Ectodermal cell (in vitro differentiated cells): ENCODE data around the gene KCNQ4.
A peak's percentile ranks its signal among the peaks of the same experiment; 100 is the strongest.

ENCODE experiments used
- H3K27ac ChIP-seq: 2 replicates; pipeline ENCODE4 v1.7.0; 2013; ENCODE audit warnings: mild to moderate bottlenecking, low read depth, low read length; ENCODE audit not compliant: insufficient read depth, poor library complexity, severe bottlenecking
- H3K27me3 ChIP-seq: 2 replicates; pipeline ENCODE4 v1.7.0; 2013; ENCODE audit warnings: mild to moderate bottlenecking, low read length; ENCODE audit not compliant: insufficient read depth, control insufficient read depth, poor library complexity, severe bottlenecking
- H3K36me3 ChIP-seq: one replicate; pipeline ENCODE4 v1.7.0; 2013; ENCODE audit warnings: low read length; ENCODE audit not compliant: control insufficient read depth, insufficient read depth
- H3K4me1 ChIP-seq: one replicate; pipeline ENCODE4 v1.7.0; 2013; ENCODE audit warnings: low read length; ENCODE audit not compliant: control insufficient read depth, insufficient read depth
- H3K4me3 ChIP-seq: 2 replicates; pipeline ENCODE4 v1.7.0; 2013; ENCODE audit warnings: low read depth, low read length, control low read depth; ENCODE audit not compliant: insufficient read depth
- H3K9me3 ChIP-seq: 2 replicates; pipeline ENCODE4 v1.7.0; 2013; ENCODE audit warnings: mild to moderate bottlenecking, low read length, moderate library complexity; ENCODE audit not compliant: control insufficient read depth
- WGBS, 2 experiments: methylation state at CpG; one replicate each; pipeline ENCODE4 v1.1.7; 2013; ENCODE audit warnings: missing lambda C conversion rate in 2 of 2; 5-methylcytosine and 5-hydroxymethylcytosine counted together

KCNQ4 gene

DNA sequence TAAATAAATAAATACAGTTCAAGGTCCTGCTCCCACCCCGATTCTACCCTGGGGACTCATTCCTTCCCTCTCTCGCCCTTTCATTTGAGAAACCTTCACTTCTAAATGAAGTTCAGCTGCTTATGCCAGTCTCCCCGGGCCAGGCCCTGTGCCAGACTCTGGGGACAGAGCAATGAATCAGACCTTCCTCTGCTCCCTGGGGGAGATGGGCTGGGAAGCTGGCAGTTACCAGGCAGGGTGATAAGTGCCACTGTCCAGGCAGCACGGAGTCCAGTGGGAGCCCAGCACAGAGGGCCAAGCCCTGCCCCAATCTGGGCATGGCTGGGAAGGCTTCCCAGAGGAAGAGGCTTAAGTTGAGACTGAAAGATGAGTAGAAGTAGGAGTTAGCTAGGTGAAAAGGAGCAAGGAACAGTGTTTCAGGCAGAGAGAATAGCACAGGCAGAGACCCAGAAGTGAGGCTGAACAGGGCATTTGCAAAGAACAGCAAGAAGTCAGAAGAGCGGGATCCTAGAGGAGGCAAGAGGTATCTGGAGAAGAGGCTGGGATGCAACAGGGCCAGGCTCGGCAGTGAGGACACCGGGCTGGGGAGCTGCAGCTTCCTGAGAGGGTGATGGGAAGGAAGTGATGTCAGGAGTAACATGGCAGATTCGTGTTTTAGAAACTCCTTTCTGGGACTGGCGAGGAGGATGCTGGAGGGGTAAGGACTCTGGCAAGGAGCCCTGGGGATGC, 13.5 kb downstream of the KCNQ4 start:
- 84 to 85% methylated on average over 9 of the region's 9 CpGs for WGBS, 2 experiments
- no peak overlapping the region for H3K27ac ChIP-seq
- H3K9me3 ChIP-seq = no peaks in the 10 kb centered on the region
- H3K36me3 ChIP-seq = no peaks in the 10 kb centered on the region
- H3K4me1 ChIP-seq = peaks cover 50% of the 10 kb centered on the region
- H3K4me3 ChIP-seq = no peak overlapping the region
- H3K27me3 ChIP-seq = no peaks in the 10 kb centered on the region

DNA sequence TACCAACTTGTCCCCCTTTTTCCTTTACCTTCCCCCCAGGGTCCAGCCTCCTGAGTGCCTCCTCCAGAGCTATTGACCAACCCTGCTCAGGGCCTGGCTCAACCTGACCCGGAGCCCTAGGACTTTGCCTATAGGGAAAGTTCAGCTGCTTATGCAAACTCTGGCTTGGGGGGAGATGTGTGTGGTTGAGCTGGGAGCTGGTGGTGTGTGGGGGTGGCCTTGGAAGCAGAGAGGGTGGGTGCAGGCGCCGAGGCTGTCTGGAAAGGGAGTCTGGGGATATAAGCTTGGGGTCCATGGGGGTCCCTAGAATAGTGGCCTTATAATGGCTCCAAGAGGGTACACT, 14.1 kb downstream of the KCNQ4 start:
- no peak overlapping the region for H3K4me3 ChIP-seq
- no peaks in the 10 kb centered on the region for H3K9me3 ChIP-seq
- peaks cover 51% of the 10 kb centered on the region for H3K4me1 ChIP-seq
- H3K36me3 ChIP-seq = no peaks in the 10 kb centered on the region
- 79 to 87% methylated on average over 3 of the region's 3 CpGs for whole genome bisulfite sequencing, 2 experiments
- no peak overlapping the region for H3K27ac ChIP-seq
- H3K27me3 ChIP-seq = no peaks in the 10 kb centered on the region

DNA sequence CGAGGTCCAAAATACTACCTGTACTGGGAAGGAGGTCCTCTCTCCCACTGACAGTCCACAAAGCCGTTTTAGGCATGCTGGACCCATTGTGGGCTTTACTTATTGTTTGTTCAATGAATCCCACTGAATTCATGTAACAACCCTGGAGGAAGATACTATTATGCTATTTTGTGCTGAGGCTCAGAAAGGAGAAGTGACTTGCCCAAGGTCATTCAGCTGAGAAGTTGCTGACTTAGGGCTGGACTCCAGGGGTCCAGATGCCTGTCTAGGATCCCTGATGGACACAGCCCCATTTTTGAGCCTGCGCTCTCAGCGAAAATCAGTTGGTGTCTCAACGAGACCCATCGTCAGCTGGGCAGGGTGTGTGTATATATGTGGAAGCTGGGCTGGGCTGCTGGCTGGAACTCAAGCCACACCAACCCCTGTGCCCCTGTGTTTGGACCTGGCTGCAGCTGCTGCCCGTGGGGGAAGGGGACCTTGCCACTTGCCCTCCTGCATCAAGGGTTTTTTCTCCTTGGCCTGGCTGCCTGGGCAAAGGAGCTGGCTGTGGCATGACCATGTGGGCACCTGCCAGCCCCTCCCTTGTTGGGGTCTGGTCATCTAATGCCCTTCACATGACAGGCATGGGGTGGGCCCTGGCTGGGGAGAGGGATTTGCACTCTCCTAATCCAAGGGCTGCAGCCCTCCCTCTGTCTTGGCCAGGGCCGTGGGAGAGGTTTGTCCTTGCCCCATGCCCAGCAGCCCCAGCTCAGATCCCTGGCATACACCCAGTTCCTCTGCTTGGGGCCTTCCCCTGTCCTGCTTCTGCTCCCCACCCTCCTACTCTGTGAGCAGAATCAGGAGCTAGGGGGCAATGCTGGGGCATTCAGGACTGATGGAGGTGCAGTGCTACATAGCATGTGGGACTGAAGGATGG, 15.0 kb downstream of the KCNQ4 start:
- WGBS, 2 experiments = 88 to 89% methylated on average over 8 of the region's 8 CpGs
- Histone ChIP-seq H3K9me3 (no peaks in the 10 kb centered on the region), H3K27ac (no peak overlapping the region), H3K4me1 (peaks cover 56% of the 10 kb centered on the region), H3K27me3 (no peaks in the 10 kb centered on the region), H3K4me3 (no peak overlapping the region), H3K36me3 (no peaks in the 10 kb centered on the region)

DNA sequence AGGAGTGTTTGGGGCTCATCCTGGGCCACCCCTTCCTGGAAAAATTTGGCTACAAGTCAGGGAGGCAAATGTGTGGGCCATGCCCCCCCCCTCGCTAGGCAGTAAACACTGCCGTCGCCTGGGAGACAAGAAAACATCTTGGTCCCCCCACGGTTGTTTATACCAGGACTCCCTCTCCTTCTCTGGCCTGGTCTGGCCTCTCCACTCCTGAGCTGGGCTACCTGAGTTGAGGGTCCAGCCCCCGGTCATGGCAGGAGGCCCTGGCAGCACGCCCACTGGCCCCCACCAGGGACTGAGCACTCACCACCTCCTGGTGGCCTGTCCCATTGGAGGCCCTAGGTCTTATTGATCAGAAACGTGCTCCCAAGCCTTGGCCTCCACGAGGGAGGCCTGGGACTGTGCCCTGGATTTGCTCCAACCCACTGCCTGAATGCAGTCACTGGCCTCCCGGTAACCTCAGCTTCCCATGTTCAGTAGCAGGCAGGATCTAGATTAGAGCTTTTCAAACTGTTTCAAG, 15.8 kb downstream of the KCNQ4 start:
- WGBS, 2 experiments = 78 to 81% methylated on average over 9 of the region's 9 CpGs
- H3K4me3 ChIP-seq = no peak overlapping the region
- no peaks in the 10 kb centered on the region for H3K27me3 ChIP-seq
- no peaks in the 10 kb centered on the region for H3K9me3 ChIP-seq
- no peak overlapping the region for H3K27ac ChIP-seq
- peaks cover 57% of the 10 kb centered on the region for H3K4me1 ChIP-seq
- H3K36me3 ChIP-seq = no peaks in the 10 kb centered on the region

GRCh38 chr1:40801742-40802077, 18.1 kb downstream of the KCNQ4 start:
- WGBS, 2 experiments = 76 to 90% methylated on average over 3 of the region's 3 CpGs
- H3K4me3 ChIP-seq = no peak overlapping the region
- no peaks in the 10 kb centered on the region for H3K9me3 ChIP-seq
- H3K36me3 ChIP-seq = no peaks in the 10 kb centered on the region
- H3K27me3 ChIP-seq = no peaks in the 10 kb centered on the region
- H3K4me1 ChIP-seq = peaks cover 53% of the 10 kb centered on the region
- H3K27ac ChIP-seq = no peak overlapping the region

DNA sequence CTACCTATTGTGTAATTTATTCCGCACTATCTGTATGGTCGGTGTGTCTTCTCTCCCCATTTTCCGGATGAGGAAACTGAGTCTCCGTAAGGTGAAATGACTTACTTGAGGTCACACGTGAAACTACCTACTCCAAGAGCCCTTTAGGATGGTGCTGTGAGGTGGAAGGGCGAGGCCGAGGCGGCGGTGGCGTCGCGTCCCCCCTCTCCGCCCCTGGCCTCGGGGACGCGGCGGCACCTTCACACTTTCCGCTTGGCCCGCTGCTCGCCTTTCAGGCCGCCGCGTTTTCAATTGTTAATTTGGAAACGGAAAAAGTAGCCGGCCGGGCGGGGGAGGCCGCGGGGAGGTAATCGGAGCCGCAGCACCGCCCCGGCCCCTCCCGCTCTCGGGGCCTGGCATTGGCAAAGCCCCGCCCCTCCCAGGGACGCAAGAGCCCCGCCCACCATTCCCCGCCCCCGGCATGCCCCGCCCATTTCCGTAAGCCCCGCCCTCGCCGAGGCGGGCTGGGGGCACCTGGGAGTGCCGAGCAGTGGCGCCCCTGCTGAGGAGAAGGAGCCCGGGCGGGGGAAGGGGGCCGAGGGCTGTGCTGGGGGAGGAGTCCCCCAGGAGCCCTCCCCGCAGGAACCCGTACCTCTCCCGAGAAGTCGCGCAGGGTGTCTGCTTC, 18.6 kb downstream of the KCNQ4 start:
- Histone ChIP-seq H3K4me3 (peak overlapping the region; percentile 26), H3K4me1 (peaks cover 57% of the 10 kb centered on the region), H3K9me3 (no peaks in the 10 kb centered on the region), H3K36me3 (no peaks in the 10 kb centered on the region), H3K27me3 (no peaks in the 10 kb centered on the region), H3K27ac (peak overlapping the region; percentile 26)
- 6 to 8% methylated on average over 56 of the region's 56 CpGs for WGBS, 2 experiments

DNA sequence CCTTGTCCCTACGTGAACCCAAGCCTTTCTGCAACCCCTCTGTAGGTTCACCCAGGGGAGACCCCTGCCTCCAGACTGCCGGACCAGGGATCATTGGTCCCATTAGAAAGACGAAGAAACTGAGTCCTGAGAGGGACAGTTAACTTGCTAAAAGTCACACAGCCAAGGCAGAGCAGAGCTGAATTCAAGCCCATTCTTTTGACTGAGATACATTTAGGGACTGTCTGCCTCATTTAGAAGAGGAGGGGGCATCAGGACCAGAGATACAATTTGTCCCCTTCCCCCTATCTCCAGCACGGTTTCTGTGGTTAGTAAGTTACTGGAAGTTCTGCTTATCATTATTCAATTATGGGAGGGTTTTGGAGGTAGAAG, 19.1 kb downstream of the KCNQ4 start:
- Histone ChIP-seq H3K36me3 (no peaks in the 10 kb centered on the region), H3K27me3 (no peaks in the 10 kb centered on the region), H3K4me1 (peaks cover 61% of the 10 kb centered on the region), H3K9me3 (no peaks in the 10 kb centered on the region), H3K27ac (no peak overlapping the region), H3K4me3 (no peak overlapping the region)
- WGBS, 2 experiments = 44 to 47% methylated on average over 3 to 4 of the region's 4 CpGs

GRCh38 chr1:40803447-40803846, 19.9 kb downstream of the KCNQ4 start:
- 76 to 79% methylated on average over 3 of the region's 3 CpGs for WGBS, 2 experiments
- H3K27me3 ChIP-seq = no peaks in the 10 kb centered on the region
- no peaks in the 10 kb centered on the region for H3K9me3 ChIP-seq
- H3K27ac ChIP-seq = no peak overlapping the region
- no peak overlapping the region for H3K4me3 ChIP-seq
- no peaks in the 10 kb centered on the region for H3K36me3 ChIP-seq
- H3K4me1 ChIP-seq = peaks cover 61% of the 10 kb centered on the region

DNA sequence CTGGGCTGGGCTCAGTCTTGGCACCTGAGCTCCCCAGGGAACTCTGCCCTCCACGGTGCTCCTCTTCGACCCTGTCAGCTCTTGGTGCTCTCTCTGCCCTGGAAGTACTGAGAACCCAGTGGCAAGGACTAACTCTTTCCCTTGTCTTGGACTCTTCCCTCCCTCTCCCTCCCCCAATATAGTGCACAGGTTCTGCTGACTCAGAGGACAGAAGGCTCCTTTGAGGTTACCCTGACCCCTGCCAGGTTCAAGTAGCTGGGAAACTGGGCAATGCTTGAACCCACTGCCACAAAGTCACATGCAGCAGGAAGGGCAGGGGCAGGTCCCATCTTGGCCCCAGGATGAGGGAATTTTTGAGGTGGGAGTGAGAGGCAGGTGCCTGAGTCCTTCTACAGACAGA, 20.3 kb downstream of the KCNQ4 start:
- no peaks in the 10 kb centered on the region for H3K27me3 ChIP-seq
- no peak overlapping the region for H3K4me3 ChIP-seq
- H3K9me3 ChIP-seq = no peaks in the 10 kb centered on the region
- H3K27ac ChIP-seq = no peak overlapping the region
- H3K4me1 ChIP-seq = peaks cover 59% of the 10 kb centered on the region
- H3K36me3 ChIP-seq = no peaks in the 10 kb centered on the region
- WGBS, 2 experiments = 51 to 68% methylated on average over 2 of the region's 2 CpGs

DNA sequence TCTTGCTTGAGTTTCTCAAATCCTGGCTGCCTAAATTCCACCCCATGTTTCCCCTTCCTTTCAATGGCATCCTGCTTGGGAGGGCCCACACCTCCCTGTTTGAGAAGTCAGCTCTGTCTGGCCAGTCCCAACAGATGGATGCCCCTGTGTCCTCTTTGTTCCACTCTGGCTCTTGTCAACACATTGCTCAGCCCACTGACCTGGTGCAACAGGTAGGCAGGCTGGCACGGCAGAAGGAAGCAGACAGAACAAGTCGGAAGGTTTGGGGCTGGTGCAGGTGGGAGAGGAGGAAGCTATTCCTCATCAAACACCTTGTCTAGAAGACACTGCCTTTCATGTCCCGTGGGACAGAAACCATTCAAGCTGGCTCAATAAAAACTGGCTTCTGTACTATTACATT, 22.7 kb downstream of the KCNQ4 start:
- Histone ChIP-seq H3K4me3 (no peak overlapping the region), H3K9me3 (no peaks in the 10 kb centered on the region), H3K4me1 (peaks cover 37% of the 10 kb centered on the region), H3K36me3 (no peaks in the 10 kb centered on the region), H3K27me3 (no peaks in the 10 kb centered on the region), H3K27ac (no peak overlapping the region)
- WGBS, 2 experiments = 86 to 100% methylated on average over 3 of the region's 3 CpGs
